HG03196 (cell line): ENCODE measurements around the gene TM2D3.

ENCODE experiments used
- ATAC-seq: cut with Tn5 transposase; IDR thresholded peaks from one replicate; pipeline ENCODE4 v1.9.1; 2021; ENCODE audit not compliant: unreplicated experiment

TM2D3 gene

DNA sequence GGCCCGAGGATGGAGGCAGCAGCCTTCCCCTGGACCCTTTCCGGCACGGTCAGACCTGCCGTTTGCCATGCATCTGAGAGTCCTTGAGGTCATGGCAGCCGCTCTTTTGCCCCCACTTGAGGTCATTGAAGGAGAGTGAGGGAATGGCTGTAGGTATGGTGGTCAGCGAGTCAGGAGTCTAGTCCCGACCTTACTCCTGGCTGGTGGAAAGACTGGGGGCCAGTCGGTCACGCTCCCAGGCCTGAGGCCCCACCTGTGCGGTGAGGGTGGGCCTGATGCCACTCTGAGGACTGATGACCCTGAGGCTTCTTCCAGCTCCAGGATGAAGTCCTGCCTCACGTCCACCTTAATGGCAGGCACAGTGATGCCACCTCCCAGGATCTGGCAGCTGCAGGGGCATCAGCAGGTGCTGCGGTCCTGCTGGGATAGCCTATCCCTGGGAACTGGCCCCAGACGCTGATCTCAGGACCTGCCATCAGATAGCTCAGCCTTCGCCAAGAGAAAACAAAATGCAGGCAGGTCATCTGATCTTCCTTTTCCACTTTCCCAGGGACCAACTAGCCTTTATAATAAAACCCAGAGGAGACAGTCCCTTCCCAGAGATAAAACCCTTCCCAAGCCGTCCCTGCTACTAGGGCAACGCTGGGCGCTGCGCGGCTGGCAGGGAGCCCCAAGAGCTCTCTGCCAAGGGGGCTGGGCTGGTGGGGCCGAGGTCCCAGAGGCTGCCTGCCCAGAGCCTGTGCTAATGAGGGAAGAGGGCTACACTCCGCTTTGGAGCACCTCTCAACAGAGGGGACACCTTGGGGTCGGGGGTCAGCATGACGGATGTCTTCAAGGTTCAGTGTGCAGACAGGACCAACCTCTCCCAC lies 42.2 kb downstream of the TM2D3 start:
- ATAC-seq, result no peak

DNA sequence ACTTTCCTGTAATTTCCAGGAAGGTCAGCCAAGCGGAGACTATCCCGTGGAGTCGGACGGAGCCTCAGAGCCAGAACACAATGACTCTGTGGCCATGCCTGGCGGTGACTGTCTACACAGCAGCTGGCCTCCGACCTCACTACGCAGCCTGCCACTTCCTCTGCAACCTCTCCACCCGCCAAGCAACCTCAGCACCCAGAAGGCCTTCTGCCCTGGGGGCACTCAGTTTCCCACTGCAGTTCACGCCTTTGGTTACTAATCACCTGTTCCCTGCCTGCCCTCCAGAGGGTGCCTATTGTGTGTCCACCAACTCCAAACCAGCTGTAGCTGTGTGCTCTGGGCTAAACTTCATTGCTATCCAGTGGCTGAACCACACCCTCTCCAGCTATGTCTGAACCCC lies 44.0 kb downstream of the TM2D3 start:
- no peak for ATAC-seq

DNA sequence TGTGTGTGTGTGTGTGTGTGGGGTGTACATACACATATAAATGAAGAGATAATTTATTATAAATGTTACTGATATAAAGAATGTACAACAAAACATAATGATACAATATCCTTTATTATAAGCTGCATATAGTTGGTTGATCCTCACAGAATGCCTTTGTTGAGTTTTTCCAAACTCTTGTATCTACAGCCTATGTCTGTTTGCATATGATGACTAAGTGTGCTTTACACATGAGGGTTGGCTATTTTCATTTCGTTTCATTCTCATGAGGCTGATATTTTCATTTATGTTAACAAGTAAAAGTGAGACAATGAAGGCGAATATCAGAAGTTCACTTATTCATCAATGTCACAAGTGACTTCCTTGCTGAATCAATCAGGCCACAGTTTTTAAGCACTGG lies 45.1 kb downstream of the TM2D3 start:
- no peak for ATAC-seq

DNA sequence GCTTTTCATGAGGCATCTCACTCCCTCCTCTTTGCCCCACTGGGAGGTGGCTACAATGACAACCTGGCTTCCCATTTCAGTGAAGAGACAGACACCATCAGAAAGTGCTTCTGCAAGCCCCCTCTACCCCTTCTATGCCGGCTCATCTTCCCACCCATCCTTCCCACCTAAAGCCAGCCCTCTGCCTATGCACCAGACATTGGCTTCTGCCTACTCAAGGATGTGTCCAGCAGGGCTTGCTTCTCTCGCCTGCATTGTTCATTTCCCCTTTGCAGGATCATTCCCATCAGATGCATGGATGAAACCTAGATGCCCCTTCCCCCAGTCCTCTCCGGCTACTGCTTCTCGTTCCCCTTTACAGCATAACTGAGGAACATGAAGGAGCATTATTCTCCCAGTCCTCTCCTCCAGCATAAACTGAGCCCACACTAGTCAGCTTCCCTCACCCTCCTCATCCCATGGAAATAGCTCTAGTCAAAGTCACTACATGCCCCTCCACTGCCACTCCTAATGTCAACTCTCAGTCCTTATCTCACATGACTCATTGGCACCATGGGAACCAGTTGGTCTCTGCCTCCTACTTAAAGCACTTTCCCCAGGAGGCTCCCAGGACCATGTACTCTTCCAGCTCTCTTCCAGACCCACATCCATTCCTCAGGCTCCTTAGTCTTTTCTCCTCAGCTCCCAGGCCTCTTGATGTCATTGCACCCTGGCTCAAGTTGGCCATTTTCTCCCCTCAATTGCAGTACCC lies 47.9 kb downstream of the TM2D3 start:
- ATAC-seq, result no peak

DNA sequence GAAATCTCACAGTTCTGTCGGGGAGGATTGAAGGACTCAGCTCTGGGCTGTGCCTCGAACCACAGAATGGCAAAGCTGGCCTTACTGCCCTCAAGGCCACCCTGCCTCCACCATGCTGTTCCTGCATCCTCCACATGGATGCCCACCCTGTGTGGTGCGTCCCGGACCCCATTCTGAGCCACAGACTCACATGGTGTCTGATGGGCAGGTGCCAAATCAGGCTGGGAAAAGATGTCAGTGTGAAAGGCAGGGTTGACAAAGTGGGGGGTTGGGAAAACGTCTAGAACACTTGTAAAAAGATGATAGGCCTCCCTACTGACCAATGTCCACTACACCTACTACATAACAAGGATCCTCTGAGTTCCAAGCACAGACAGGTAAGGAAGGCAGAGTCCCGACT lies 49.4 kb downstream of the TM2D3 start:
- ATAC-seq, result no peak

DNA sequence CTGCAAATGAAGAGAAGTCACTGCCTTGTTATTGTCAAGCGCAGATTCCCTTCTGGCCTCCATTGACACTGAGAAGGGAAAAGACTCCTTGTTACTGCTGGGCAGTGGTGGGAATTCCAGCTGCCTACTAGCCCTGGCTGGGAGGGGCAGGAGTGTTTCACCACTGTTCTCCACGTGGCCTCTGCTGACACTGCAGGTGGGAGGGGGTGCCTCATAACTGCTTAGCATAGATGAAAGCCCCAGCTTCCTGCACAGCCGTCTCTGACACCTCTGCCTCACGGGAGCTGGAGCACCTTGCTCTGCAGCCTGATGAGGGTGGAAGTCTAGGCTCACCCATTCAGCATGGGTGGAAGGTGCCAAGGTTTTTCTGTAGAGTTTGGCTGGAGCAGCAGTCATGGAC lies 52.1 kb downstream of the TM2D3 start:
- ATAC-seq, result no peak

DNA sequence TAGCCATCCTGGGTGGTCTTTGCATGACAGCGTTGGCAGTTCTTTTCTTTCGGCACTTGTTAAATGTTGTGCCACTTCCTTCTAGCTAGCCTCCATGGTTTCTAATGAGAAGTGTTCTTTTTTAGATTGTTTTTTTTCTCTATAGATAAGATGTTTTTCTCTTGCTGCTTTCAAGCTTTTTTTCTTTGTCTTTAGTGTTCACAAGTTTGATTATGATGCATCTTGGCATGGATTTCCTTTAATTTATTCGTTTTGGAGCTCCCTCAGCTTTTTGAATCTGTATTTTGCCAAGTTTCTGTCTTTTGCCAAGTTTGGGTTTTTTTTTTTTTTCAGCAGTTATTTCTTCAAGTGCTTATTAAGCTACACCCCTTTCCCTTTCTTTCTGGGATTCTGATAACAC lies 53.1 kb downstream of the TM2D3 start:
- no peak for ATAC-seq

DNA sequence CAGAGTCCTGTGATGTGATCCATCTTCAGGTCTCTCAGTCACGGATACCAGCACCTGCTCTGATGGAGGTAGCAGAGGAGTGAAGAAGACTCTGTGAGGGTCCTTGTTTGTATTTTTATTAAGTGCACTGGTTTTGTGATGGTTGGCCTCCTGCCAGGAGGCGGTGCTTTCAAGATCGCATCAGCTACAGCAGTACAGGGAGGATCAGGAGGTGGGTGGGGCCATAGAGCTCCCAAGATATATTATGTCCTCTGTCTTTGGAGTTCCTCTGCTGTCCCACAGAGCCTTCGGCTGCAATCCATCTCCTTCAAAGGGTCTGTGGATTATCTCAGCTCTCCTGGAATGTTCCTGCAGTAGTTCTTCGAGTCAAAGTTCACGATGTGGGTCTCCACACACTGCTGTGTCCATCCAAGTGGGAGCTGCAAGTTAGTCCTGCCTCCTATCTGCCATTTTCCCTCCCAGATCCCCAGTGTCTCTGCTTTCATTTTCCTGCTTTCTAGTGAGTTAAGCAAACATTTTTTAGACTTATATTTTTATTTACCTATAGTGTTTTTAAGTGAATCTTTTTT lies 54.7 kb downstream of the TM2D3 start:
- no peak for ATAC-seq

DNA sequence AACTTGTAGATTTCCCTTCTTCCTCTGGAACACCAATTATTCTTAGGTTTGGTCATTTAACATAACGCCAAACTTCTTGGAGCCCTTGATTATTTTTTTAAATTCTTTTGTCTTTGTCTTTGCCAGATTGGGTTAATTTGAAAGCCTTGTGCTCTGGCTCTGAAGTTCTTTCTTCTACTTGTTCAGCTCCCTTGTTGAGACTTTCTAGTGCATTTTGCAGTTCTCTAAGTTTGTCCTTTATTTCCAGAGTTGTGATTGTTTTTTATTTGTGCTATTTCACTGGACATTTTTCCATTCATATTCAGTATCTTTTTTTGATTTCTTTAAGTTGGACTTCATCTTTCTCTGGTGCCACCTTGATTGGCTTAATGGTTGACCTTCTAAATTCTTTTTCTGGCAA lies 55.5 kb downstream of the TM2D3 start:
- ATAC-seq, result no peak
